Skeletal muscle cell (primary cell): Measurements from ENCODE around the gene ASMT.
"Not testable (repeated sequence)": the region's sequence is repeated elsewhere in the genome, so short reads cannot be mapped to it uniquely, and the experiment has no call there.

Experiments used
- DNase-seq: peaks from one replicate; pipeline ENCODE4 v3.0.0-alpha.2; 2010; ENCODE audit warnings: low read depth
- H3K4me3 ChIP-seq: 2 replicates; pipeline ENCODE4 v1.5.1; 2011; ENCODE audit warnings: low read depth, mild to moderate bottlenecking, control low read depth, low read length, moderate library complexity

The ASMT gene

DNA sequence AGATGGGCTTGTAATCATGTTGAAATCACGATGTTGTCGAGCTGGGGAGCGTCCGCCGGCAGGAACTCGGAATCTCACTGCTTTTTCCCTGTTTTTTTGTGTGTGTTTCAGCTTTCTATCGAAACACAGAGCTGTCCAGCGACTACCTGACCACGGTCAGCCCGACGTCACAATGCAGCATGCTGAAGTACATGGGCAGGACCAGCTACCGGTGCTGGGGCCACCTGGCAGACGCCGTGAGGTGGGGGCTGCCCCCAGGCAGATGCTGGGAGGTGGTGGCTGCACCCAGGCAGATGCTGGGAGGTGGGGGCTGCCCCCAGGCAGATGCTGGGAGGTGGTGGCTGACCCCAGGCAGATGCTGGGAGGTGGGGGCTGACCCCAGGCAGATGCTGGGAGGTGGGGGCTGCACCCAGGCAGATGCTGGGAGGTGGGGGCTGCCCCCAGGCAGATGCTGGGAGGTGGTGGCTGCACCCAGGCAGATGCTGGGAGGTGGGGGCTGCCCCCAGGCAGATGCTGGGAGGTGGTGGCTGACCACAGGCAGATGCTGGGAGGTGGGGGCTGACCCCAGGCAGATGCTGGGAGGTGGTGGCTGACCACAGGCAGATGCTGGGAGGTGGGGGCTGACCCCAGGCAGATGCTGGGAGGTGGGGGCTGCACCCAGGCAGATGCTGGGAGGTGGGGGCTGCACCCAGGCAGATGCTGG, 9.4 kb downstream of the ASMT start:
- not testable (repeated sequence) for H3K4me3 ChIP-seq, DNase-seq

DNA sequence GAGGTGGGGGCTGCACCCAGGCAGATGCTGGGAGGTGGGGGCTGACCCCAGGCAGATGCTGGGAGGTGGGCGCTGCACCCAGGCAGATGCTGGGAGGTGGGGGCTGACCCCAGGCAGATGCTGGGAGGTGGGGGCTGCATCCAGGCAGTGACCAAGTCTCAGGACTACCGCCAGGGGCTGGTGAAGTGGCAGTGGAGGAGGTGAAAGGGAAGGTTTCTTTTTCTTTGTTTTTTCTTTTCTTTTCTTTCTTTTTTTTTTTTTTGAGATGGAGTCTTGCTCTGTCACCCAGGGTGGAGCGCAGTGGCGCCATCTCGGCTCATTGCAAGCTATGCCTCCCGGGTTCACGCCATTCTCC, 10.0 kb downstream of the ASMT start:
- H3K4me3 ChIP-seq, DNase-seq: not testable (repeated sequence)

DNA sequence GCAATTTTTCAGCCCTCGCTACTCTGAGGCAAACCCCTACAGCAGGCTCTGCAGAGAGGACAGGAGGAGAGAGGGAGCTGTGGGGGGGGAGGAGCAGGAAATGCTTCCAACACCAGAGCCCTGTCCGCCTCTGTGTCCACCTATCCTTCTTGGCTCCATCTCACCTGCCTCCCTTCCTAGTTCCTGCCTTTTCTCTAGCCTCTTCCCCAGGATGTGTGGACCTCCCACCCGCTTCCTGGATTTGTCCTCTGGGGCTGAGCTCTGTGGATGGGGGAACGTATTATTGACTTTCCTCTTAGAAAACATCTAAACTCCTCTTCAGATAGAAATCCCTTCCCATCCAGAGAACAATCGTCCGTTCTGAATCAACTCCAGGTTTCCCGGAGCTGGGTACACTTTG, 14.4 kb downstream of the ASMT start:
- no peak for DNase-seq
- no peak overlapping the region for H3K4me3 ChIP-seq

DNA sequence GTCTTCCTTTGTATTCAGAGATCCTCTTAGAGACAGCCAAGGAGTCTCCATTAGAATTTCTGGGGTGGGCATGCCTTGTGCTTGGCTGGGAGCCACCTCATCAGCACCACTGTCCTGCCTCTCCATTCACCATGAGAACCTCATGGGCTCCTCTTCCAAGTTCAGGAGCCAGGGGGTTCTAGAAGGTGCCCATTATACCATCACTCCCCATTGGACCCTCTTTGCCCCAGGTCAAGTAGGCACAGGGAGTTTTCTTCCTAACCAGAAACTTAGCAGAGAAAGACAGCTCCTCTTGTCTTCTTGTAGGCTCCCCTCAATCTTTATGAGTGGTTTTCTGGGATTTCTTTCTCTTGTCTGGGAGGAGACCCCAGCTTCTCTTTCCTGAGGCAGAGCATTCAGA, 31.1 kb downstream of the ASMT start:
- no peak overlapping the region for H3K4me3 ChIP-seq
- no peak for DNase-seq

DNA sequence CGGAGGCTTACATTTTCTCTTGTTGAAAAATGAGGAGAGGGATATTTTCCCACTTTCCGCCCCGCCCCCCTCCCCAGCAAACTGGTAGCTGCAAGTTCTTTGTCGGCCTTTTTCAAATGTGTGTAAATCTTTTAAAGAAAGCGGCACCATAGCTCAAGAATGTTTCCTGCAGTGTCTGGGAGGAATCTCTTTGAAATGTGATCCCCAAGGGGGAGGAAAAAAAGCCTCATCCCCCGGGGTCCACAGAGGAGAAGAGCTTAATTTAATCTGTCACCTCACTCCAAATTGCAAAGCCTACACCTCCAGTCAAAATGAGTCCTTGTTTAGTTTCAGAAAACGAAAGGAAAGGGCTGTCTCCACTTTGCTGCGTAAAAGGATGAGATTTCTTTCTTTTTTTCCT, 34.8 kb downstream of the ASMT start:
- H3K4me3 ChIP-seq: peak overlapping the region; percentile 7
- no peak for DNase-seq

DNA sequence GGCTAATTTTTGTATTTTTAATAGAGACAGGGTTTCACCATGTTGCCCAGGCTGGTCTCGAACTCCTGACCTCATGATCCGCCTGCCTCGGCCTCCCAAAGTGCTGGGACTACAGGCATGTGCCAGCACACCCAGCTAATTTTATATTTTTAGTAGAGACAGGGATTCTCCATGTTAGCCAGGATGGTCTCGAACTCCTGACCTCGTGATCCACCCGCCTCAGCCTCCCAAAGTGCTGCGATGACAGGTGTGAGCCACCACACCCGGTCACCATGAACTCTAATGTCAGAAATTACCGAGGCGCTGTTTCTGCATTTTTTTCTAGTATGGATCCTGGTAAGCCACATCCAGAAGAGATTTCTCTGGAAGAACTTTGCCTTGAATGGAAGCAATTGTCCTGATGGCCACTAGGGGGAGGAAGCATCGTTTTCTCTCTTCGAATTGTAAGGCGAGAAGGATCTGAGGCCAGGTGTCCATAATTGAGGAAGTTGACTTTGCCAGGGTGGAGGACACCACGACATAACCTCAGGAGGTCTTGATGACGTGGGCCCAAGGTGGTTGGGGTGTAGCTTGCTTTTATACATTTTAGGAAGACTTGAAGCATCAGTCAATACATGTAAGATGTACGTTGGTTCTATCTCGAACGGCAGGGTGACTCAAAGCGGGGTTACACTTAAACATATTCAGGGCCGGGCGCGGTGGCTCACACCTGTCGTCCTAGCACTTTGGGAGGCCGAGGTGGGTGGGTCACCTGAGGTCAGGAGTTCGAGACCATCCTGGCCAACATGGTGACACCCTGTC, 37.4 kb downstream of the ASMT start:
- peak; percentile 14 for DNase-seq
- not testable (repeated sequence) for H3K4me3 ChIP-seq

DNA sequence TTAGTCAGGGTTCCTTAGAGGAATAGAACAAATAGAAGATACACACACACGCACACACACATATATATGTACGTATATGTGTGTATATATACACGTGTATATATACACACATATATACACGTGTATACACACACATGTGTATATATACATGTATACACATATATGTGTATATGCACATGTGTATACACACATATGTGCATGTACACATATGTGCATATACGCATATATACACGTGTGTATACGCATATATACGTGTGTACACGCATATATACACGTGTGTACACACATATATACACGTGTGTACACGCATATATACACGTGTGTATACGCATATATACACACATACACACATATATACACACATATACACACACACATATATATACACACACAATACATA, 41.5 kb downstream of the ASMT start:
- no peak for DNase-seq

DNA sequence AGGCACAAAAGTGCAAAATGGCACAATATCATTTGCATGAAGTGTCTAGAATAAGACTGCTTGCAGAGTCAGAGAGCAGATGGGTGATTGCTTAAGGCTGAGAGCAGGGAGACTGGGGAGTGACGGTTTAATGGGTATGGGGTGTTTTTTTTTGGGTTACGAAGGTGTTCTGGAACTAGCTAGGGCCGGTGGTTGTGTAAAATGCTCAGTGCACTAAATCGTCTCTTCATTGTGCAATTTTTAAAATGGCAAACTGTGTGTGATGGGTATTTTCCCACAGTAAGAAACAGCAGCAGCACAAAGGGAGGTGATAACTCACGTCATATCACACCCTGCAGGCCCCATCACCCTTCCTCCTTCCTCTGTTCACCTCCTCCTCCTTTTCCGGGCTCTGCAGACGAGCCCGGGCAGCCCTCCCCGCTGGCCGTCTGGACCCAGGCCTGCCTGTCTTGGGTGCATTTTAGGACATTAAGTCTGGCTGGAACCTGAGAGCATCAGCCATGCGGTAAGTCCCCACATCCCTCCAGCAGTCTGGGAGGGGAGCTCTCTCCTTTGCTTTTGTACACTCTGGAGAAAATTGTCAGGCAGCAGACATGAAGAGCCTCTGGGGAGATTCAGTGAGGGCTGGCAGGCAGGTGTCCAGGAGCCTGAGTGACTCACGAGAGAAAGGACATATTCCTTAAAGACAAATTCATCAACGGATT, 42.7 kb downstream of the ASMT start:
- peak; percentile 4 for DNase-seq
- H3K4me3 ChIP-seq: no peak overlapping the region

More for the DNA sequence above, 41.5 kb downstream of the ASMT start:
- no peak overlapping the region for H3K4me3 ChIP-seq

DNA sequence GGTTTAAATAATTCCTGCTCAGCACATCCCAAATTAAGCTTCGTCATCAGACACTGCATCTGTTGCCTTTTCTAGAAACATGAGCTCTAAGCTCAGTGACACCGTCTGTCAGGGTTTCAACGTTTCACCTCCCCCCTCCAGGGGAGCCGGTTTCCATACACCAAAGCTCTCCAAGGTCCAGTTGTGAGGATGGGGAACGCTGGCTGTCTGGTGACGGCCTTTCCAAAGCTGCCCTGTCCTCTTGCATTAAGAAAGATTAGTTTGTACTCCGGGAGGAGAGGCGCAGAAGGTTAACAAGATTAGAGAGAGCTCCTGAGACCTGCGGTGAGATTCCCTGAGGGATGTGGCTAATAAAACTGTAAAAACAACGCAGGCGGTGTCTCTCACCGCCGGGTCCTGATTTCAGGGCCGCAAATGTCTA, 43.2 kb downstream of the ASMT start:
- DNase-seq: no peak
- H3K4me3 ChIP-seq: no peak overlapping the region

DNA sequence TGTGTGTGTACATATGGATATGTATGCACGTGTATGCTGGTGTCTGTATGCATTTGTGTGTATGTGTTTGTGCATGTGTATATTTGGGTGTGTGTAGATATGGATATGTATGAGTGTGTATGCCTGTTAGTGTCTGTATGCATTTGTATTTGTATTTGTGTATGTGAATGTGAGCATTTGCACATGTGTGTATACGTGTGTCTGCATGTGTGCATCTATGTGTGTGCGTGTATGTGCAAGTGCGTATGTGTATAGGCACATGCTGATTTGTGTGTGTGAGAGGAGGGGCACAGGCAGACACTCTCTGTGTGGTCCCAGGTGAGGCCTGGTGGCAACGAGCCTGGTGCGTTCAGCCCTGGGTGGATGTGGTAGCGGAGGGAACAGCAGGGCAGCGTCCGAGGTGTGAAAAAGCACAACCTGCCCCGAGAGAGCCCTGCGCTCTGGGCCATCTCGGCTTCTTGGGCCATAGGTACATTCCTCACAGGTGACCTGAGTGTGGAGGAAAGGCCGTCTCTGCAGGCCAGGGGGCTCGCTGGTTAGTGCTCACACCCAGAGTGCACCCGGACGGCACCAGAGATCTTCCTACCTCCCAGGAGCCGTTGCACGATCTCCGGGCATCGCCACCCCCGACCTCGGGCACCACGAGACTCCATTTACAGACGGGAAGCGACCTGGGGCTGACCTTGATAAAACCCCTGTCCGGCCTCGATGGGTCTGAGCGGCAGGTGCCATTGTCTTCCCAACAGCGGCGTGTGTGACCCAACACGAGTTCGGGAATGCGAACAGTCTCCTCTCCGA, 45.0 kb downstream of the ASMT start:
- no peak for DNase-seq
- no peak overlapping the region for H3K4me3 ChIP-seq

DNA sequence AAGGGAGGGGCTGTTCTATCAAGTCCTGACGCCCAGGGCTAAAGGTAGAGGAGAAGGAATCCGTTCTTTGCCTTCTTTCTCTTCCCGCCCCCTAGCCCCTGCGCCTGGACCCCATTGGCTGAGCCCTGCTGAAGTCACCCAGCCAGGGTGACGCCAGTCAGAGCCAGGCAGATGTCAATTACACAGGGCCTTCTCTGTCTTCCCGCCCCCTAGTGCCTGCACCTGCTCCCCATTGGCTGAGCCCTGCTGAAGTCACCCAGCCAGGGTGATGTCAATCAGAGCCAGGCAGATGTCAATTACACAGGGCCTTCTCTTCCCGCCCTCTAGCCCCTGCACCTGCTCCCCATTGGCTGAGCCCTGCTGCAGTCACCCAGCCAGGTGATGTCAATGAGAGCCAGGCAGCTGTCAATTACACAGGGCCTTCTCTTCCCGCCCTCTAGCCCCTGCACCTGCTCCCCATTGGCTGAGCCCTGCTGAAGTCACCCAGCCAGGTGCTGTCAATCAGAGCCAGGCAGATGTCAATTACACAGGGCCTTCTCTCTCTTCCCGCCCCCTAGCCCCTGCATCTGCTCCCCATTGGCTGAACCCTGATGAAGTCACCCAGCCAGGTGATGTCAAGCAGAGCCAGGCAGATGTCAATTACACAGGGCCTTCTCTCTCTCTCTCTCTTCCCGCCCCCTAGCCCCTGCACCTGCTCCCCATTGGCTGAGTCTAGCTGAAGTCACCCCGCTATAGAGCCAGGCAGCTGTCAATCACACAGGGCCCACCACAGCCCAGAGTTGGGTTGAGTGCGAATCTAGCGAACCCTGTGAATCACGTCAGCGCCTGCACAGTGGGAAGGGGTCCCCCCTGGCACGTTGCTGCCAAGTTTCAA, 46.4 kb downstream of the ASMT start:
- no peak for DNase-seq
- no peak overlapping the region for H3K4me3 ChIP-seq

DNA sequence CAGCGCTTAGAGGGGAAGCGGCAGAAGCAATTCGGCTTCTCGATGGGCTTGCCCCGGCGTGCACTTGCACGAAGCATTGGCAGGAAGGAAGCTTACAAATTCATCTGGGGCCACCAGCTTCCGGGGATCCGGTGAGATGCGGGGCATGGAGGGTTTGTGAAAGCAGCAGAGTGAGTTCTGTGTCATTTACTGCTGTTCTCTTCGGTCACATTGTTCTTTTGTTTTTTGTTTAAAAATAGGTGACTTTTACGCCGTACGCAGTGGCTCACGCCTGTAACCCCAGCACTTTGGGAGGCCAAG, 47.0 kb downstream of the ASMT start:
- no peak for DNase-seq
- no peak overlapping the region for H3K4me3 ChIP-seq

DNA sequence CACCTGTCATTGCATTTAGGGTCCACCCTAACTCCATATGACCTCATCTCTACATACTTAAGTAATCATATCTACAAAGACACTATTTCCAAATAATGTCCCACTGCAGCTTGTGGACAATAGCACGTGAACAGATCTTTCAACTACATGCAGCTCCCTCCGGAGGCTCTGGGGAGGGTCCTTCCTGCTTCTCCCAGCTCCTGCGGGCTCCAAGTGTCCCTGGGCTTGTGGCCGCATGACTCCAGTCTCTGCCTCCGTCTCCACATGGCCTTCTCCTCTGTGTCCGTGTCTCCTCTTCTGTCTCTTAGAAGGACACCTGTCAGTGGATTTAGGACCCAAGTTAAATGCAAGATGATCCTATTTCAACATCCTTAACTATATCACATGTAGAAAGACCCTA, 52.7 kb downstream of the ASMT start:
- DNase-seq: no peak
- H3K4me3 ChIP-seq: no peak overlapping the region

DNA sequence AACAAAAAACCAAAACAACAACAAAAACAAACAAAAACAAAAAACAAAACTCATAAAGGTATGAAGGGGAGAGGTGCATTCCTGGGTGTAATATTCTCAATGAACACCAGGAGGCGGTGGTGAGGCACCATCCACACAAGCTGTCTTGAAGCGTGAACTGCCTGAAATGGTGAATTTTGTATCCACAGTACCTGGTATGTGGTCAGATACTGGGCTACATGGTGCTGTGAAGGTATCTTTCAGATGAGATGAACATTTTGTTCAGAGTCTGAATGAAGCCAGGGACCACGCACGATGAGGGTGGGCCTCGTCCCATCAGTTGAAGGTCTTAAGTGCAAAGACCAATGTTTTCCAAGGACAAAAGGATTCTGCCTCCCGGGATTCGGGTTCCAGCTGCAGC, 58.5 kb downstream of the ASMT start:
- no peak for DNase-seq
- no peak overlapping the region for H3K4me3 ChIP-seq

DNA sequence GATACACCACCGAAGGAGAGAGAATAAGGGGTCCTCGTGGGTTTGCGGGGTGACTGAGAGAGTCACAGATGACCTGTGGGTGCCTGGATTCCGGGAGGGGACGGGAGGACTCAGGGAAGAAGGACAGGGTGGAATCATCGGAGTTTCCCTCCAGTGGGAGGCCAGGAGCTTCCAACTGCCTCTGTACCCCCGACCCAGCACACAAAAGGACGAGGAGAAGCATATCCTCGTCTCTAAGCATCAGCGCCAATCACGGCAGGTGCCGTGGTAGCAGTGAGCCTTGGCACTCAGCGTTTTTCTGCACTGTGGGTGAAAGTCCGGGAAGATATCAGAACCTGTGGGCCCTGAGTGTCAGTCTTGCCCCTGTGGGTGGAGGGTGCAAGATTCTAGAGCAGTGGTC, 62.0 kb downstream of the ASMT start:
- H3K4me3 ChIP-seq: no peak overlapping the region
- no peak for DNase-seq

DNA sequence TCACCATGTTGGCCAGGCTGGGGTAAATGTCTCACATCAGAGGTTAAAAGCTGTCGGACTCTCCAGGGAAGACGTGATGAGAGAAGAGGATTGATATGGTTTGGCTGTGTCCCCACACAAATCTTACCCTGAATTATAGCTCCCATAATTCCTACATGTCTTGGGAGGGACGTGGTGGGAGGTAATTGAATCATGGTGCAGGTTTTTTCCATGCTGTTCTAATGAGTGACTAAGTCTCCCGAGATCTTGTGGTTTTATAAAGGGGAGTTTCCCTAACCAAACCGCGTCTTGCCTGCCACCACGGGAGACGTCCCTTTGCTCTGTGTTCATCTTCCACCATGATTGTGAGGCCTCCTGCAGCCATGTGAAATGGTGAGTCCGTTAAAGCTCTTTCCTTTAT, 64.4 kb downstream of the ASMT start:
- H3K4me3 ChIP-seq: no peak overlapping the region
- no peak for DNase-seq

DNA sequence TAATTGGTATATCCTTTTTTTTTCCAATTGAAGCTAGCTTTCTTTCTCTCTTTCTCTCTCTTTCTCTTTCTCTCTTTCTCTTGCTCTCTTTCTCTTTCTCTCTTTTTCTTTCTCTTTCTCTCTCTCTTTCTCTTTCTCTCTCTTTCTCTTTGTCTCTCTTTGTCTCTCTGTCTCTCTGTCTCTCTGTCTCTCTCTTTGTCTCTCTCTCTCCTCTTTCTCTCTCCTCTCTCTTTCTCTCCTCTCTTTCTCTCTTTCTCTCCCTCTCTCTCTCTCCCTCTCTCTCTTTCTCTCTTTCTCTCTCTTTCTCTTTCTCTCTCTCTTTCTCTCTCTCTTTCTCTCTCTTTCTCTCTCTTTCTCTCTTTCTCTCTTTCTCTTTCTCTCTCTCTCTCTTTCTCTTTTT, 66.6 kb downstream of the ASMT start:
- no peak for DNase-seq

DNA sequence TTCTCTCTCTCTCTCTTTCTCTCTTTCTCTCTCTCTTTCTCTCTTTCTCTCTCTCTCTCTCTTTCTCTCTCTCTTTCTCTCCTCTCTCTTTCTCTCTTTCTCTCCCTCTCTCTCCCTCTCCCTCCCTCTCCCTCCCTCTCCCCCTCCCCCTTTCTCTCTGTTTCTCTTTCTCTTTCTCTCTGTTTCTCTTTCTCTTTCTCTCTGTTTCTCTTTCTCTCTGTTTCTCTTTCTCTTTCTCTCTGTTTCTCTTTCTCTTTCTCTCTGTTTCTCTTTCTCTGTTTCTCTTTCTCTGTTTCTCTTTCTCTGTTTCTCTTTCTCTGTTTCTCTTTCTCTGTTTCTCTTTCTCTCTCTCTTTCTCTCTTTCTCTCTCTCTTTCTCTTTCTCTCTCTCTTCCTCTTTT, 67.0 kb downstream of the ASMT start:
- not testable (repeated sequence) for DNase-seq, H3K4me3 ChIP-seq

More for the DNA sequence above, 66.6 kb downstream of the ASMT start:
- H3K4me3 ChIP-seq: no peak overlapping the region

DNA sequence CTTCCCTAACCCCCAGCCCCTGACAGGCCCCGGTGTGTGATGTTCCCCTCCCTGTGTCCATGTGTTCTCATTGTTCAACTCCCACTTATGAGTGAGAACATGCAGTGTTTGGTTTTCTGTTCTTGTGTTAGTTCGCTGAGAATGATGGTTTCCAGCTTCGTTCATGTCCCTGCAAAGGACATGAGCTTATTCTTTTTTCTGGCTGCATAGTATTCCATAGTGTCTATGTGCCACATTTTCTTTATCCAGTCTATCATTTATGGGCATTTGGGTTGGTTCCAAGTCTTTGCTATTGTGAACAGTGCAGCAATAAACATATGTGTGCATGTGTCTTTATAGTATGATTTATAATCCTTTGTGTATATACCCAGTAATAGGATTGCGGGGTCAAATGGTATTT, 67.6 kb downstream of the ASMT start:
- H3K4me3 ChIP-seq, DNase-seq: not testable (repeated sequence)
